Hepatocyte (in vitro differentiated cells): ENCODE results near the gene CARD9. TPM values are rescaled to one million over a fixed set of nuclear protein-coding genes. Genes with fewer than 3 reads are reported as not detected.

Experiments used
- DNase-seq: peaks from one replicate; pipeline ENCODE4 v3.0.0-alpha.2; 2016; ENCODE audit warnings: low spot score
- H2AFZ ChIP-seq: fragments of 200-600 bp; sonication (generic); 2 replicates; pipeline ENCODE4 v1.6.0; 2016; ENCODE audit warnings: antibody characterized with exemption, mild to moderate bottlenecking
- H3K27ac ChIP-seq: fragments of 200-600 bp; sonication (generic); 2 replicates; pipeline ENCODE4 v1.5.1; 2016; ENCODE audit warnings: mild to moderate bottlenecking
- H3K27me3 ChIP-seq: fragments of 200-600 bp; sonication (generic); 2 replicates; pipeline ENCODE4 v1.6.1; 2016
- H3K36me3 ChIP-seq: fragments of 200-600 bp; sonication (generic); replicated peaks from 2 replicates; pipeline ENCODE4 v1.5.1; 2016; ENCODE audit warnings: low read depth; ENCODE audit not compliant: insufficient read depth
- H3K4me1 ChIP-seq: fragments of 200-600 bp; sonication (generic); 2 replicates; pipeline ENCODE4 v1.5.1; 2016; ENCODE audit warnings: mild to moderate bottlenecking, moderate library complexity; ENCODE audit not compliant: insufficient read depth
- H3K4me2 ChIP-seq: fragments of 200-600 bp; sonication (generic); 2 replicates; pipeline ENCODE4 v1.6.0; 2016
- H3K4me3 ChIP-seq: fragments of 200-600 bp; sonication (generic); 2 replicates; pipeline ENCODE4 v1.5.1; 2016; ENCODE audit warnings: mild to moderate bottlenecking
- H3K79me2 ChIP-seq: fragments of 200-600 bp; sonication (generic); 2 replicates; pipeline ENCODE4 v1.6.0; 2017; ENCODE audit warnings: mild to moderate bottlenecking
- H3K9me2 ChIP-seq: fragments of 200-600 bp; sonication (generic); replicated peaks from 2 replicates; pipeline ENCODE4 v1.6.0; 2017; ENCODE audit warnings: mild to moderate bottlenecking; ENCODE audit not compliant: insufficient read depth
- H3K9me3 ChIP-seq: fragments of 200-600 bp; sonication (generic); 2 replicates; pipeline ENCODE4 v1.5.1; 2016; ENCODE audit warnings: low read depth, mild to moderate bottlenecking
- H4K20me1 ChIP-seq: fragments of 200-600 bp; sonication (generic); 2 replicates; pipeline ENCODE4 v1.6.0; 2016; ENCODE audit warnings: mild to moderate bottlenecking; ENCODE audit not compliant: insufficient read depth, poor library complexity, severe bottlenecking
- EZH2 ChIP-seq: fragments of 200-600 bp; sonication (generic); IDR thresholded peaks from 2 replicates; pipeline ENCODE4 v1.6.1; 2016; ENCODE audit warnings: antibody characterized with exemption, mild to moderate bottlenecking, borderline replicate concordance
- EZH2phosphoT487 ChIP-seq: fragments of 200-600 bp; sonication (generic); IDR thresholded peaks from one replicate; pipeline ENCODE4 v1.6.1; 2018; ENCODE audit warnings: antibody characterized with exemption, mild to moderate bottlenecking, low read depth, moderate library complexity; ENCODE audit not compliant: unreplicated experiment, severe bottlenecking
- WGBS: methylation state at CpG from one replicate; pipeline ENCODE4 v1.1.6; 2016; ENCODE audit warnings: low lambda C conversion rate; ENCODE audit errors: missing lambda C conversion rate; 5-methylcytosine and 5-hydroxymethylcytosine counted together
- polyA plus RNA-seq: library from polyadenylated mRNA; unstranded; fragments of >200 nt; fragmentation: Nextera tagmentation; extraction: Ambion mirVana; gene quantifications from 2 replicates; pipeline ENCODE4 v1.2.1, GENCODE V29; 2016
- total RNA-seq: library from RNA; depleted of rRNA; stranded (reverse); fragments of >200 nt; gene quantifications from 2 replicates; pipeline ENCODE4 v1.2.3, GENCODE V29; 2014
- TF ChIP-seq, protein P1 (sequence below): fragments of 200-600 bp; sonication (generic); IDR thresholded peaks from 2 replicates; pipeline ENCODE4 v1.5.1; 2016; ENCODE audit warnings: antibody characterized with exemption, mild to moderate bottlenecking; ENCODE audit not compliant: poor library complexity

Gene CARD9
- total and polyA plus RNA-seq, 2 experiments from 2014 or later: 0.80 to 1.5 TPM

DNA sequence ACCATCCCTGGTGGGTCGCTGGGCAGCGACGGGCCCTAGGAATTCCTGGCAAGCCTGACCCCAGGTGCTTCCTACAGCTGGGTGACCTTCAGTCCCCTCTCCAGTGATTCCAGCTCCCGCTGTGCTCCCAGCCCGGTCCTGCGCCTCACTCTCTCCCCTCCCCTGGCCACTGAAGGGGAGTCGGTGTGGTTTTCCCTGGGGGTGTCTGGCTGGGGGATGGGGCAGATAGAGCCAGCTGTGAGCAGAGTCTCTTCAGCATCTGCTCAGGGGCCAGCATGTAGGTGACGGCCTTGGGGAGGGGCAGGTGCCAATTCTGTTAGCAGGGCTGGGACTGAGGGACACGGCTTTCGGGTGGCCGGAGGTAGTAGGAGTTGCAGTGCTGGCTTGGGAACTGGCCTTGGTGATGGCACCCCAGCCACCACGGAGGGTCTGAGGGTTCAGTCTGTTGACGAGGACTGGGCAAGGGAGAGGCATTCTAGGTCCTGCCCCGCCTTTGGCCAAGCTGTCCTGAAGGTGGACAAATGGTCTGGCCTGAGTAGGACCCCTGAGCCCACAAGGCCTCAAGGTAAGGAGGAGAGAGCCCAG is 43.0 kb downstream of the CARD9 start:
- no peak for DNase-seq
- Histone ChIP-seq H3K79me2 (peaks cover 54% of the 10 kb centered on the region), H3K4me3 (no peak overlapping the region), H3K9me3 (no peaks in the 10 kb centered on the region), H3K4me2 (no peak overlapping the region), H3K27me3 (no peaks in the 10 kb centered on the region), H2AFZ (no peak overlapping the region), H3K4me1 (peaks cover 27% of the 10 kb centered on the region), H3K36me3 (no peaks in the 10 kb centered on the region), H3K9me2 (no peaks in the 10 kb centered on the region), H4K20me1 (peaks cover 37% of the 10 kb centered on the region), H3K27ac (no peak overlapping the region)
- WGBS: 87% methylated on average over 13 of the region's 14 CpGs
- TF ChIP-seq EZH2 (no peak), EZH2phosphoT487 (no peak)
- TF ChIP-seq, protein P1, sequence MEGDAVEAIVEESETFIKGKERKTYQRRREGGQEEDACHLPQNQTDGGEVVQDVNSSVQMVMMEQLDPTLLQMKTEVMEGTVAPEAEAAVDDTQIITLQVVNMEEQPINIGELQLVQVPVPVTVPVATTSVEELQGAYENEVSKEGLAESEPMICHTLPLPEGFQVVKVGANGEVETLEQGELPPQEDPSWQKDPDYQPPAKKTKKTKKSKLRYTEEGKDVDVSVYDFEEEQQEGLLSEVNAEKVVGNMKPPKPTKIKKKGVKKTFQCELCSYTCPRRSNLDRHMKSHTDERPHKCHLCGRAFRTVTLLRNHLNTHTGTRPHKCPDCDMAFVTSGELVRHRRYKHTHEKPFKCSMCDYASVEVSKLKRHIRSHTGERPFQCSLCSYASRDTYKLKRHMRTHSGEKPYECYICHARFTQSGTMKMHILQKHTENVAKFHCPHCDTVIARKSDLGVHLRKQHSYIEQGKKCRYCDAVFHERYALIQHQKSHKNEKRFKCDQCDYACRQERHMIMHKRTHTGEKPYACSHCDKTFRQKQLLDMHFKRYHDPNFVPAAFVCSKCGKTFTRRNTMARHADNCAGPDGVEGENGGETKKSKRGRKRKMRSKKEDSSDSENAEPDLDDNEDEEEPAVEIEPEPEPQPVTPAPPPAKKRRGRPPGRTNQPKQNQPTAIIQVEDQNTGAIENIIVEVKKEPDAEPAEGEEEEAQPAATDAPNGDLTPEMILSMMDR: no peak

GRCh38 chr9:136329636-136330405 is 43.6 kb downstream of the CARD9 start:
- no peaks in the 10 kb centered on the region for H3K36me3 ChIP-seq
- no peaks in the 10 kb centered on the region for H3K9me2 ChIP-seq
- no peak for DNase-seq
- peaks cover 54% of the 10 kb centered on the region for H3K79me2 ChIP-seq
- H3K27me3 ChIP-seq: no peaks in the 10 kb centered on the region
- peak overlapping the region; percentile 94 for H3K27ac ChIP-seq
- H3K4me3 ChIP-seq: no peak overlapping the region
- H3K4me2 ChIP-seq: peak overlapping the region; percentile 98
- H3K4me1 ChIP-seq: peaks cover 27% of the 10 kb centered on the region
- H3K9me3 ChIP-seq: no peaks in the 10 kb centered on the region
- no peak overlapping the region for H2AFZ ChIP-seq
- peaks cover 37% of the 10 kb centered on the region for H4K20me1 ChIP-seq
- no peak for TF ChIP-seq EZH2phosphoT487
- TF ChIP-seq, protein P1: no peak
- no peak for TF ChIP-seq EZH2
- WGBS: 86% methylated on average over 13 of the region's 23 CpGs

GRCh38 chr9:136329211-136329627 is 44.2 kb downstream of the CARD9 start:
- peak overlapping the region; percentile 77 for H3K4me3 ChIP-seq
- H3K4me2 ChIP-seq: peak overlapping the region; percentile 98
- H2AFZ ChIP-seq: no peak overlapping the region
- H3K9me2 ChIP-seq: no peaks in the 10 kb centered on the region
- peak overlapping the region; percentile 94 for H3K27ac ChIP-seq
- H4K20me1 ChIP-seq: peaks cover 37% of the 10 kb centered on the region
- H3K79me2 ChIP-seq: peaks cover 54% of the 10 kb centered on the region
- H3K9me3 ChIP-seq: no peaks in the 10 kb centered on the region
- TF ChIP-seq, protein P1: no peak
- no peak for TF ChIP-seq EZH2phosphoT487
- TF ChIP-seq EZH2: no peak
- H3K4me1 ChIP-seq: peaks cover 27% of the 10 kb centered on the region
- no peaks in the 10 kb centered on the region for H3K36me3 ChIP-seq
- WGBS: 77% methylated on average over 19 of the region's 19 CpGs
- no peaks in the 10 kb centered on the region for H3K27me3 ChIP-seq
- no peak for DNase-seq
